Osteocyte (in vitro differentiated cells): Measurements from ENCODE around the gene HADHA. TPM values are rescaled to one million over a fixed set of nuclear protein-coding genes. Genes with fewer than 3 reads are reported as not detected.

Source experiments
- DNase-seq: peaks from one replicate; pipeline ENCODE4 v3.0.0; 2021; ENCODE audit warnings: mixed read lengths; ENCODE audit not compliant: unreplicated experiment; ENCODE audit errors: extremely low spot score
- H3K27ac Mint-ChIP-seq: one replicate; pipeline ENCODE4 v1.8.0; 2021; ENCODE audit warnings: mild to moderate bottlenecking, mixed read lengths; ENCODE audit not compliant: unreplicated experiment
- H3K27me3 Mint-ChIP-seq: one replicate; pipeline ENCODE4 v1.8.0; 2021; ENCODE audit warnings: mixed read lengths; ENCODE audit not compliant: unreplicated experiment
- H3K36me3 Mint-ChIP-seq: one replicate; pipeline ENCODE4 v1.8.0; 2021; ENCODE audit warnings: mixed read lengths; ENCODE audit not compliant: unreplicated experiment
- H3K4me1 Mint-ChIP-seq: one replicate; pipeline ENCODE4 v1.8.0; 2021; ENCODE audit warnings: mixed read lengths; ENCODE audit not compliant: unreplicated experiment
- H3K4me3 Mint-ChIP-seq: one replicate; pipeline ENCODE4 v1.8.0; 2021; ENCODE audit warnings: mild to moderate bottlenecking, moderate library complexity, mixed read lengths; ENCODE audit not compliant: unreplicated experiment
- H3K9me3 Mint-ChIP-seq: one replicate; pipeline ENCODE4 v1.8.0; 2021; ENCODE audit warnings: mixed read lengths; ENCODE audit not compliant: unreplicated experiment
- total RNA-seq: library from RNA; stranded (reverse); gene quantifications from 2 replicates; pipeline ENCODE4 v1.2.1, GENCODE V29; 2021
- TF ChIP-seq, protein P1 (sequence below): fragments of 200-600 bp; sonication (generic); IDR thresholded peaks from 2 replicates; pipeline ENCODE4 v1.5.0; 2021; ENCODE audit warnings: antibody characterized with exemption, mild to moderate bottlenecking, moderate library complexity

The HADHA gene
- total RNA-seq, 1 donor from 2014 or later, result 114 TPM

DNA sequence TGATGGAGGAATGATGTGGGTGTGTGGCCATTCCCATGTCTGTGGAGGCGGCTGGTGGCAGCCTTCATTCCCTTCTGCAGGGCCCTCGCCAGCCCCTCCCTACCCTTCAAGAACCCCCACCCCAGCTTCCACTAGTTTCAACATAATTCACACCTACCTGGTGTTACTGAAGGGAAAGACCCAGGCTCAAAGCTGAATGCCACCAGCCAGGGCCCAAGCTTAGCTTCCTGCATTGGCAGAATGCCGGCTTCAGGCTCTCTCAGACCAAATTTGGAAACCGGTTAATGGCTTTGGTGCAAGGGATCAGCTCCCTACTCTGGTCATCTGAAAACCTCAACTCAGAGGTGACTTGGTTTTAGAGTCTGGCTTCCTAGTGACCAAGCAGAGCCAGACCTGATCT, 54.7 kb downstream of the HADHA start:
- Mint-ChIP-seq H3K27ac (no peak overlapping the region), H3K9me3 (no peaks in the 10 kb centered on the region), H3K36me3 (peaks cover 12% of the 10 kb centered on the region), H3K4me1 (peaks cover 17% of the 10 kb centered on the region), H3K4me3 (no peak overlapping the region), H3K27me3 (no peaks in the 10 kb centered on the region)
- TF ChIP-seq, protein P1, sequence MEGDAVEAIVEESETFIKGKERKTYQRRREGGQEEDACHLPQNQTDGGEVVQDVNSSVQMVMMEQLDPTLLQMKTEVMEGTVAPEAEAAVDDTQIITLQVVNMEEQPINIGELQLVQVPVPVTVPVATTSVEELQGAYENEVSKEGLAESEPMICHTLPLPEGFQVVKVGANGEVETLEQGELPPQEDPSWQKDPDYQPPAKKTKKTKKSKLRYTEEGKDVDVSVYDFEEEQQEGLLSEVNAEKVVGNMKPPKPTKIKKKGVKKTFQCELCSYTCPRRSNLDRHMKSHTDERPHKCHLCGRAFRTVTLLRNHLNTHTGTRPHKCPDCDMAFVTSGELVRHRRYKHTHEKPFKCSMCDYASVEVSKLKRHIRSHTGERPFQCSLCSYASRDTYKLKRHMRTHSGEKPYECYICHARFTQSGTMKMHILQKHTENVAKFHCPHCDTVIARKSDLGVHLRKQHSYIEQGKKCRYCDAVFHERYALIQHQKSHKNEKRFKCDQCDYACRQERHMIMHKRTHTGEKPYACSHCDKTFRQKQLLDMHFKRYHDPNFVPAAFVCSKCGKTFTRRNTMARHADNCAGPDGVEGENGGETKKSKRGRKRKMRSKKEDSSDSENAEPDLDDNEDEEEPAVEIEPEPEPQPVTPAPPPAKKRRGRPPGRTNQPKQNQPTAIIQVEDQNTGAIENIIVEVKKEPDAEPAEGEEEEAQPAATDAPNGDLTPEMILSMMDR, result no peak
- DNase-seq, result no peak

DNA sequence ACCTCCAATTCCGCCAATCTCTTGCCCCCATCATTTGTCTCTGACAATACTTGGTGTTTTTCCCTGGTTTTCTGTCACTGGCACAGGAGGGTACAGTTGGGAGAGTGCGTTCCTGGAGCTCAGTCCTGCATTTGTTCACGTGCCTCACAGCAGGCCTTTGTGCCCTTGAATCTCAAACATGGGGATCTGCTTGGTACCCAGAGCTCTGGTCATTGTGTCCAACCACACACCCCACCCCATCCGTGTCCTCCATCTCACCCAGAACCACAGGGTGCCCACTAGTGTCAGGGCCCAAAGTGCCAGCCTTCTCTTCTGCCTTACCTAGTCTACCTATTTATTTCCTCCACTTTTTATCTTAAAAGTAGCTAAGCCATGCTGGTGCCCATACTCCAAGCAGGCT, 55.3 kb downstream of the HADHA start:
- H3K4me3 Mint-ChIP-seq, result no peak overlapping the region
- TF ChIP-seq, protein P1, result no peak

DNA sequence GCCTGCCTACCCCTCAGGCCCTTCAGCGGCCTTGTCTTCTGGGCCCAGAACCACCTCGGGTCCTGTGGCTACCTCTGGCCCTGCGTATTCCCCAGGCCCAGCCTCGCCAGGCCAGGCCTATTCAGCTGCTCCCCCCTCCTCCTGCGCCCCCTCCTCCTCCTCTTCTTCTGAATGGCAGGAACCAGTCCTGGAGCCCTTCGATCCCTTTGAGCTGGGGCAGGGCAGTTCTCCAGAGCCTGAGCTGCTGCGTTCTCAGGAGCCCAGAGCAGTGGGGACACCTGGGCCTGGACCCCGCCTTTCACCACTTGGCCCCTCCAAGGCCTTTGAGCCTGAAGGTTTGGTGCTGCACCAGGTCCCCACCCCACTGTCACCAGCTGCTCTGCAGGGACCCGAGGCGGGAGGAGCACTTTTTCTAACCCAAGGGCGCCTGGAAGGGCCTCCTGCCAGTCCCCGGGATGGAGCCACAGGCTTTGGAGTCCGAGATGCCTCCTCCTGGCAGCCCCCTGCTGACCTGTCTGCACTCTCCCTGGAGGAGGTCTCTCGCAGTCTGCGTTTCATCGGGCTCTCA, 56.8 kb downstream of the HADHA start:
- Mint-ChIP-seq H3K4me1 (peaks cover 21% of the 10 kb centered on the region), H3K27ac (no peak overlapping the region), H3K36me3 (peaks cover 3% of the 10 kb centered on the region), H3K9me3 (no peaks in the 10 kb centered on the region), H3K4me3 (no peak overlapping the region), H3K27me3 (no peaks in the 10 kb centered on the region)
- no peak for DNase-seq
- TF ChIP-seq, protein P1, result no peak

More for the DNA sequence above, 55.3 kb downstream of the HADHA start:
- Mint-ChIP-seq H3K27me3 (no peaks in the 10 kb centered on the region), H3K36me3 (peaks cover 7% of the 10 kb centered on the region), H3K4me1 (peaks cover 17% of the 10 kb centered on the region), H3K9me3 (no peaks in the 10 kb centered on the region), H3K27ac (no peak overlapping the region)
- no peak for DNase-seq

DNA sequence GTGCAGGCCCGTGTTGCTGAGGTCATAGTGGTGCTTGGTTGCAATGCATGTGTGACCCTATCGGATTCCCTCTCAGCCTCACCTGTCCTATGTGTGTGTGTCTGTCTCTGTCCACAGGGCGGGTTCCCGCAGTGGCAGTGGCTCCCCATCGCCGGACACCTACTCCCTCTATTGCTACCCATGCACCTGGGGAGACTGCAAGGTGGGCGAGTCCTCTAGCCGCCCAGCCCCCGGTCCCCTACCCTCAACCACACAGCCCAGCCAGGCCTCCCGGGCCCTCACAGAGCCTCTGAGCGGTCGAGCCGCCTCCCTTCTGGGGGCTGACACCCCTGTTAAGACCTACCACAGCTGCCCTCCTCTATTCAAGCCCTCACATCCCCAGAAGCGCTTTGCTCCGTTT, 57.3 kb downstream of the HADHA start:
- DNase-seq, result no peak
- Mint-ChIP-seq H3K4me1 (peaks cover 21% of the 10 kb centered on the region), H3K36me3 (peaks cover 3% of the 10 kb centered on the region), H3K27ac (no peak overlapping the region), H3K4me3 (no peak overlapping the region), H3K9me3 (no peaks in the 10 kb centered on the region), H3K27me3 (no peaks in the 10 kb centered on the region)
- TF ChIP-seq, protein P1, result no peak

DNA sequence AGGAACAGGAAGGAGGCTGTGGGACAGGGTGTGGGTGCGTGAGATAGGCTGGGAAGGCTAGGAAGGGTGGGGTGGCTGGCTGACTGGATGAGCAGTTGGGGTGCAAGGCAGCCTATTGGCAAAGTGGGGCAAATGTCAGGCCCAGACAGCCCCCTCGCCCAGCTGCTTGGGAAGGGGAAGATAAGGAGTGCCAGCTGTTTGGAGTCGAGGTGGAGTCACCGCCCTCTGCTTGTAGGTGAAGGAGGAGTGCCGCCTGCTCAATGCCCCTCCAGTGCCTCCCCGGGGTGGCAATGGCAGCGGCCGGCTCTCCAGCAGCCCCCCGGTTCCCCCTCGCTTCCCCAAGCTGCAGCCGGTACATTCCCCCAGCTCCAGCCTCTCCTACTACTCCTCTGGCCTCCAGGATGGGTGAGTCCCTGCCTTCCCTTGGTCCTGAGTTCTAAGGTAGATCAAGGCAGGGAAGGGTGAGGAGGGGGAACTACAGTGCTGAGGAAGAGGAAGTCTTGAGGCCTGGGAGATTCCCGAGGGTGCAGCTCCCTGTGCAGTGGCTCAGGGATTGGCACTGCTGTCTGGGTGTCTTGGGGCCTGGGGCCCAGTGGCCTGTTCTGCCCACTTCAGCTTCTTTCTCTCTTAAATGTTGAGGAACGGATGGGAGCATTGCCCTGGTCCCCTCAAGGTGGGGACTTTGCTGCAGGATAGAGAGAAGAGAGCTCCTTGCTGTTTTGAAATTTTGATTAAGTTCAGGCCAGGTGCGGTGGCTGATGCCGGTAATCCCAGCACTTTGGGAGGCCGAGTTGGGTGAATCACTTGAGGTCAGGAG, 58.3 kb downstream of the HADHA start:
- Mint-ChIP-seq H3K27ac (peak overlapping the region; percentile 86), H3K36me3 (peaks cover 3% of the 10 kb centered on the region), H3K9me3 (no peaks in the 10 kb centered on the region), H3K4me3 (peak overlapping the region; percentile 82), H3K4me1 (peaks cover 21% of the 10 kb centered on the region), H3K27me3 (no peaks in the 10 kb centered on the region)
- TF ChIP-seq, protein P1, result no peak
- no peak for DNase-seq
